NCI-H2227 (cell line): Measurements from ENCODE around the gene CALHM4.

Experiments used
- DNase-seq: peaks from one replicate; lab custom pipeline; 2025; ENCODE audit not compliant: unreplicated experiment; lab: John Stamatoyannopoulos, UW

The CALHM4 gene

GRCh38 chr6:116536216-116536621 lies 17.3 kb upstream of the CALHM4 start:
- DNase-seq = peak; percentile 55

GRCh38 chr6:116542426-116542825 lies 11.1 kb upstream of the CALHM4 start:
- no peak for DNase-seq

- DNase-seq = no peak
Measured at GRCh38 chr6:116543149-116543548, 10.4 kb upstream of the CALHM4 start.

GRCh38 chr6:116545651-116546050 lies 7.9 kb upstream of the CALHM4 start, which contains the start of gene TRAPPC3L:
TRAPPC3L (minus strand) TSS chr6:116545684; CDS start chr6:116545514, 170 bp downstream.
- no peak for DNase-seq

- no peak for DNase-seq
Measured at GRCh38 chr6:116547358-116547757, 6.2 kb upstream of the CALHM4 start.

GRCh38 chr6:116550796-116551195 lies 2.8 kb upstream of the CALHM4 start:
- no peak for DNase-seq

GRCh38 chr6:116556065-116556464 lies 2.5 kb downstream of the CALHM4 start:
- no peak for DNase-seq

- DNase-seq = no peak
Measured at GRCh38 chr6:116556814-116557415, 3.4 kb downstream of the CALHM4 start.

- DNase-seq = peak; percentile 19
Measured at GRCh38 chr6:116557893-116558292, 4.3 kb downstream of the CALHM4 start.

GRCh38 chr6:116560130-116560529 lies 6.6 kb downstream of the CALHM4 start:
- DNase-seq = no peak

- peak; percentile 67 for DNase-seq
Measured at GRCh38 chr6:116561377-116562018, 7.9 kb downstream of the CALHM4 start.

- DNase-seq = no peak
Measured at GRCh38 chr6:116562019-116562403, 8.5 kb downstream of the CALHM4 start.

- DNase-seq = no peak
Measured at GRCh38 chr6:116562614-116563013, 9.1 kb downstream of the CALHM4 start.

- no peak for DNase-seq
Measured at GRCh38 chr6:116563830-116564229, 10.3 kb downstream of the CALHM4 start.

GRCh38 chr6:116564311-116564710 lies 10.8 kb downstream of the CALHM4 start:
- no peak for DNase-seq

GRCh38 chr6:116564921-116565872 lies 11.6 kb downstream of the CALHM4 start:
- peak; percentile 55 for DNase-seq

- no peak for DNase-seq
Measured at GRCh38 chr6:116568111-116568510, 14.6 kb downstream of the CALHM4 start.

- no peak for DNase-seq
Measured at GRCh38 chr6:116568821-116569755, 15.5 kb downstream of the CALHM4 start.

GRCh38 chr6:116570856-116571682 lies 17.5 kb downstream of the CALHM4 start, which contains the start of gene RWDD1:
RWDD1 (plus strand) TSS chr6:116571504; CDS start chr6:116571583, 79 bp downstream.
- DNase-seq = peak; percentile 96

- DNase-seq = no peak
Measured at GRCh38 chr6:116571683-116572000, 18.1 kb downstream of the CALHM4 start.
